ENCODE data around the gene XPC. TPM values are rescaled to one million over a fixed set of nuclear protein-coding genes. Genes with fewer than 3 reads are reported as not detected.

The XPC gene
- total RNA-seq, 2 donors from 2014 or later, result 41.1 to 53.2 TPM

DNA sequence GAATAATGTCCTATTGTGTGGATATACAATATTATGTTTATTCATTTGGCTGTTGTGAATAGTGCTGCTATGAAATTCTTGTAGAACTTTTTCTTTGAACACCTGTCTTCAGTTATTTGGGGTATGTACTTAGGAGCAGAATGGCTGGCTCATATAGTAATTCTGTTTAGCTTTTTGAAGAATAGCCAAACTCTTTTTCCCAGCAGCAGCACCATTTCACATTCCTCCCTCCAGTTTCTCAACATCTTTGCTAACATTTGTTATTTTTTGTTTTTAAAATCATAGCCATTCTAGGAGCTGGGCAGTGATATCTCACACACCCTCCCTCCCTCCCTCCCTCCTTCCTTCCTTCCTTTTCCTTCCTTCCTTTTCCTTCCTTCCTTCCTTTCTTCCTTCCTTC is 40.0 kb upstream of the XPC start:
- TF ChIP-seq CTCF (IDR thresholded peaks at IDR 0.05) (no peak), POLR2A (IDR thresholded peaks at IDR 0.05) (no peak), POLR2AphosphoS5 (IDR thresholded peaks at IDR 0.05) (no peak)
- H3K4me1 ChIP-seq (replicated peaks), result no peaks in the 10 kb centered on the region
- no peaks in the 10 kb centered on the region for H3K36me3 ChIP-seq
- H3K9me3 ChIP-seq, result no peaks in the 10 kb centered on the region
- no peak overlapping the region for H3K27ac ChIP-seq
- no peak for DNase-seq (ENCODE audit: low spot score)
- H3K4me3 ChIP-seq, result no peak overlapping the region
- intact Hi-C loops (cut with DNase I), result no loop called here
- no peaks in the 10 kb centered on the region for H3K27me3 ChIP-seq (replicated peaks; ENCODE audit: insufficient read depth)

GRCh38 chr3:14216257-14217048 is 38.1 kb upstream of the XPC start:
- intact Hi-C loops (cut with DNase I), result no loop called here
- no peak for DNase-seq (ENCODE audit: low spot score)
- H3K27ac ChIP-seq, result no peak overlapping the region
- H3K4me3 ChIP-seq, result no peak overlapping the region
- no peaks in the 10 kb centered on the region for H3K9me3 ChIP-seq
- no peaks in the 10 kb centered on the region for H3K4me1 ChIP-seq (replicated peaks)
- TF ChIP-seq CTCF (IDR thresholded peaks at IDR 0.05), result no peak
- no peak for TF ChIP-seq POLR2AphosphoS5 (IDR thresholded peaks at IDR 0.05)
- TF ChIP-seq POLR2A (IDR thresholded peaks at IDR 0.05), result no peak
- no peaks in the 10 kb centered on the region for H3K27me3 ChIP-seq (replicated peaks; ENCODE audit: insufficient read depth)
- WGBS, result 82% methylated on average over 22 of the region's 22 CpGs
- no peaks in the 10 kb centered on the region for H3K36me3 ChIP-seq

GRCh38 chr3:14214764-14215163 is 36.4 kb upstream of the XPC start:
- no peaks in the 10 kb centered on the region for H3K4me1 ChIP-seq (replicated peaks)
- H3K4me3 ChIP-seq, result no peak overlapping the region
- DNase-seq (ENCODE audit: low spot score), result no peak
- 94% methylated on average over 4 of the region's 4 CpGs for WGBS
- intact Hi-C loops (cut with DNase I), result no loop called here
- no peaks in the 10 kb centered on the region for H3K36me3 ChIP-seq
- H3K9me3 ChIP-seq, result no peaks in the 10 kb centered on the region
- no peak overlapping the region for H3K27ac ChIP-seq
- no peaks in the 10 kb centered on the region for H3K27me3 ChIP-seq (replicated peaks; ENCODE audit: insufficient read depth)
- no peak for TF ChIP-seq CTCF (IDR thresholded peaks at IDR 0.05)
- no peak for TF ChIP-seq POLR2AphosphoS5 (IDR thresholded peaks at IDR 0.05)
- TF ChIP-seq POLR2A (IDR thresholded peaks at IDR 0.05), result no peak

DNA sequence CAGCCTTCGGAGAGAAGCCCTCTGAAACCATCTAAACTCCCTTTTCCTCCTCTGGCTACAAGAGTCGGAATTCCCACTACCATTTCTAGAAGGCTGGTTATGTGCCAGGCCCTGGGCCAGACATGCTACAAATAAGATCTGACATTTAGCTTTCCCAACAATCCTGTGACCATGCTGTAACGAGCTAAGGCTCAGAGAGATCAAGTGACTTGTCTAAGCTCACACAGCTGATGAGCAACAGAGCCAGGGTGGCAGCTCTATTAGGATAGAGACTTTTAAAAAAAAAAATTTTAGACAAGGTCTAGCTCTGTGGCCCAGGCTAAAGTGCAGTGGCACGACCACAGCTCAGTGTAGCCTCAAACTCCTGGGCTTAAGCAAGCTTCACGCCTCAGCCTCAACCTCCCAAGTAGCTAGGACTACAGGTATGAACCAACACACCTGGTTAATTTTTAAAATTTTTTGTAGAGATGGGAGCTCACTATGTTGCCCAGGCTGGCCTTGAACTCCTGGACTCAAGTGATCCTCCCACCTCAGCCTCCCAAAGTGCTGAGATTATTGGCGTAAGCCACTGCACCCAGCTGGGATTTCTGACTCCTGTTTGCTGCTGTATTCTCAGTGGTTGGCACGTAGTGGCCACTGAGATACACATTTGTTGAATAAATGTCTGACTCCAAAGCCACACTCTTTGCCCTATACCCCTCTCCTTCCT is 34.8 kb upstream of the XPC start:
- whole genome bisulfite sequencing, result 91% methylated on average over 7 of the region's 7 CpGs
- intact Hi-C loops (cut with DNase I), result no loop called here
- no peak for TF ChIP-seq POLR2AphosphoS5 (IDR thresholded peaks at IDR 0.05)
- no peak for TF ChIP-seq CTCF (IDR thresholded peaks at IDR 0.05)
- TF ChIP-seq POLR2A (IDR thresholded peaks at IDR 0.05), result no peak
- H3K4me3 ChIP-seq, result no peak overlapping the region
- no peaks in the 10 kb centered on the region for H3K27me3 ChIP-seq (replicated peaks; ENCODE audit: insufficient read depth)
- H3K9me3 ChIP-seq, result no peaks in the 10 kb centered on the region
- no peaks in the 10 kb centered on the region for H3K36me3 ChIP-seq
- DNase-seq (ENCODE audit: low spot score), result no peak
- H3K4me1 ChIP-seq (replicated peaks), result no peaks in the 10 kb centered on the region
- no peak overlapping the region for H3K27ac ChIP-seq

- no peak for TF ChIP-seq POLR2A (IDR thresholded peaks at IDR 0.05)
- no peak for TF ChIP-seq POLR2AphosphoS5 (IDR thresholded peaks at IDR 0.05)
- TF ChIP-seq CTCF (IDR thresholded peaks at IDR 0.05), result no peak
Observed at GRCh38 chr3:14212032-14212431, 33.6 kb upstream of the XPC start.

More at GRCh38 chr3:14212032-14212431, 33.6 kb upstream of the XPC start:
- intact Hi-C loops (cut with DNase I), result no loop called here
- no peaks in the 10 kb centered on the region for H3K36me3 ChIP-seq
- DNase-seq (ENCODE audit: low spot score), result no peak
- H3K27ac ChIP-seq, result no peak overlapping the region
- H3K27me3 ChIP-seq (replicated peaks; ENCODE audit: insufficient read depth), result no peaks in the 10 kb centered on the region
- H3K4me1 ChIP-seq (replicated peaks), result no peaks in the 10 kb centered on the region
- H3K4me3 ChIP-seq, result no peak overlapping the region
- H3K9me3 ChIP-seq, result no peaks in the 10 kb centered on the region
- WGBS, result 94% methylated on average over 3 of the region's 3 CpGs
